ACC112 (cell line): Measurements from ENCODE around the gene CYFIP1.
A peak's percentile ranks its signal among the peaks of the same experiment; 100 is the strongest.
"Not testable (repeated sequence)": the region's sequence is repeated elsewhere in the genome, so short reads cannot be mapped to it uniquely, and the experiment has no call there.

ENCODE experiments used
- H2AFZ ChIP-seq: fragments of 200-600 bp; sonication (generic); one replicate; pipeline ENCODE4 v1.6.0; 2017; ENCODE audit warnings: antibody characterized with exemption, low read length; ENCODE audit not compliant: unreplicated experiment
- H3K27ac ChIP-seq: fragments of 200-600 bp; sonication (generic); 2 replicates; pipeline ENCODE4 v1.5.1; 2014; ENCODE audit warnings: low read depth, mild to moderate bottlenecking, antibody characterized with exemption, low read length, moderate library complexity
- H3K27me3 ChIP-seq: fragments of 200-600 bp; sonication (generic); 2 replicates; pipeline ENCODE4 v1.6.1; 2014; ENCODE audit warnings: mild to moderate bottlenecking, antibody characterized with exemption, low read length, moderate library complexity, mixed read lengths; ENCODE audit not compliant: insufficient read depth
- H3K36me3 ChIP-seq: fragments of 200-600 bp; sonication (generic); 2 replicates; pipeline ENCODE4 v1.6.1; 2016; ENCODE audit warnings: mild to moderate bottlenecking, antibody characterized with exemption, low read length, moderate library complexity, mixed read lengths; ENCODE audit not compliant: insufficient read depth
- H3K4me1 ChIP-seq: fragments of 200-600 bp; sonication (generic); one replicate; pipeline ENCODE4 v1.6.1; 2016; ENCODE audit warnings: low read length, mixed read lengths; ENCODE audit not compliant: insufficient read depth, unreplicated experiment, control insufficient read depth
- H3K4me3 ChIP-seq: fragments of 200-600 bp; sonication (generic); 2 replicates; pipeline ENCODE4 v1.5.1; 2014; ENCODE audit warnings: mild to moderate bottlenecking, low read depth, low read length
- H3K79me2 ChIP-seq: fragments of 200-600 bp; sonication (generic); one replicate; pipeline ENCODE4 v1.6.0; 2016; ENCODE audit warnings: low read length; ENCODE audit not compliant: control insufficient read depth, unreplicated experiment, insufficient read depth

The CYFIP1 gene

DNA sequence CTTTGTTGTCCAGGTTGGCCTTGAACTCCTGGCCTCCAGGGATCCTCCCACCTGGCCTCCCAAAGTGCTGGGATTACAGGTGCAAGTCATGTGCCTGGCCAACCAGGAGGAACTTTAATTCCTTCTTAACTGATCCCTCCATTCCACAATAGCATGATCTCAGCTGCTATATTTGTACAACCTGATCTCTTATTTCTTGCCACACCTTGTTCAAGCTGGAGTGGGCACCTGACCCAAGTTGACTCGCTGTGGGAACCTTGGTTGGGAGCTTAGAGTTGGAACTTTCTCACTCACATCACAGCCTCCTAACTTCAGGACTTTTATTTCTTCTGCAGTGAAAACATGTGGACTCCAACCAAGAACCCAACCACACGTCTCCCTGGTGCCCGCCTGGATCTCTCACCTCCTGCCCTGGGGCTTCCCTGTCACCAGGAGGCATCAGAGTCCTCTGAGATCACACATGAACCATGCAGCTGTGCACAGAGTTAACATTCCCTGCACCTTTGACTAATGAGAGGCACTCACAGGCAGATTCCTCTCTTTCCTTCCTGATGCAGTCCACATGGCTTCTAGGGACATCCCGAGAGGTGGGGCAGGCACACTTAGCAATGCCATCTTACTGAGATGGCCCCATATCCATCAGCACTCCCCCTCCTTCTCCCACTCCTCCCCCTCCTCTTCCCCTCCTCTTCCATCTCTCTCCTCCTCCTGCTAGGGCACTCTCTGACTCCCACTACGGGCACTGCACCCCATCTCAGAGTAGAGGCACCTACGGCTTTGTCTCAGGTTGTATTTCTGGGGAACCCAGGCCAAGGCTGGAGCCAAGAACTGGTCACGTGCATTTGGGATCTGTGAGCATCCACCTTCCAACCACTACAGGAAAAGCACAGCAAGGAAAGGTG, 9.7 kb upstream of the CYFIP1 start:
- no peaks in the 10 kb centered on the region for H3K79me2 ChIP-seq
- no peaks in the 10 kb centered on the region for H3K27me3 ChIP-seq
- no peaks in the 10 kb centered on the region for H3K4me1 ChIP-seq
- no peak overlapping the region for H2AFZ ChIP-seq
- no peak overlapping the region for H3K27ac ChIP-seq
- 0 out of 2 replicates have a peak, but pooled peaks cover 3% of the 10 kb centered on the region for H3K36me3 ChIP-seq
- no peak overlapping the region for H3K4me3 ChIP-seq

GRCh38 chr15:22988811-22989210, 8.6 kb upstream of the CYFIP1 start:
- Histone ChIP-seq H2AFZ (no peak overlapping the region), H3K4me3 (no peak overlapping the region), H3K79me2 (no peaks in the 10 kb centered on the region), H3K36me3 (no peaks in the 10 kb centered on the region), H3K27ac (no peak overlapping the region), H3K27me3 (no peaks in the 10 kb centered on the region), H3K4me1 (no peaks in the 10 kb centered on the region)

- H3K4me1 ChIP-seq, H3K27me3 ChIP-seq, H3K27ac ChIP-seq, H2AFZ ChIP-seq, H3K36me3 ChIP-seq, H3K4me3 ChIP-seq: not testable (repeated sequence)
- peaks cover 27% of the 10 kb centered on the region for H3K79me2 ChIP-seq
Observed at GRCh38 chr15:22981931-22982330, 1.8 kb upstream of the CYFIP1 start.

GRCh38 chr15:22981051-22981840, 1.1 kb upstream of the CYFIP1 start:
- Histone ChIP-seq H3K4me1 (peaks cover 6% of the 10 kb centered on the region), H2AFZ (peak overlapping the region; percentile 92), H3K27ac (no peak overlapping the region), H3K27me3 (no peaks in the 10 kb centered on the region), H3K4me3 (peak overlapping the region; percentile 100), H3K36me3 (no peaks in the 10 kb centered on the region), H3K79me2 (peaks cover 33% of the 10 kb centered on the region)

- peak overlapping the region; percentile 100 for H3K4me3 ChIP-seq
- peaks cover 6% of the 10 kb centered on the region for H3K4me1 ChIP-seq
- H2AFZ ChIP-seq, result peak overlapping the region; percentile 92
- no peaks in the 10 kb centered on the region for H3K36me3 ChIP-seq
- peak overlapping the region; percentile 59 for H3K27ac ChIP-seq
- peaks cover 48% of the 10 kb centered on the region for H3K79me2 ChIP-seq
- H3K27me3 ChIP-seq, result no peaks in the 10 kb centered on the region
Observed at GRCh38 chr15:22979238-22980188, 655 bp downstream of the CYFIP1 start.

- Histone ChIP-seq H2AFZ (no peak overlapping the region), H3K79me2 (peaks cover 54% of the 10 kb centered on the region), H3K36me3 (no peaks in the 10 kb centered on the region), H3K27me3 (no peaks in the 10 kb centered on the region), H3K27ac (no peak overlapping the region), H3K4me1 (peaks cover 6% of the 10 kb centered on the region), H3K4me3 (peak overlapping the region; percentile 100)
Observed at GRCh38 chr15:22978691-22979237, 1.4 kb downstream of the CYFIP1 start.

GRCh38 chr15:22974745-22975144, 5.4 kb downstream of the CYFIP1 start:
- Histone ChIP-seq H3K27me3 (no peaks in the 10 kb centered on the region), H3K79me2 (peaks cover 86% of the 10 kb centered on the region), H3K4me1 (peaks cover 6% of the 10 kb centered on the region)

GRCh38 chr15:22973987-22974386, 6.2 kb downstream of the CYFIP1 start:
- Histone ChIP-seq H3K27ac (no peak overlapping the region), H3K4me1 (peaks cover 6% of the 10 kb centered on the region), H3K79me2 (peaks cover 86% of the 10 kb centered on the region)

More at GRCh38 chr15:22974745-22975144, 5.4 kb downstream of the CYFIP1 start:
- Histone ChIP-seq H3K36me3 (peaks cover 8% of the 10 kb centered on the region; the same call in 1 of the 2 replicates), H3K4me3 (no peak overlapping the region), H2AFZ (no peak overlapping the region), H3K27ac (no peak overlapping the region)

GRCh38 chr15:22973286-22973685, 6.9 kb downstream of the CYFIP1 start:
- Histone ChIP-seq H3K4me1 (peaks cover 6% of the 10 kb centered on the region), H3K4me3 (no peak overlapping the region), H3K79me2 (peaks cover 85% of the 10 kb centered on the region), H3K36me3 (peaks cover 14% of the 10 kb centered on the region; the same call in 1 of the 2 replicates), H3K27ac (no peak overlapping the region), H3K27me3 (no peaks in the 10 kb centered on the region), H2AFZ (no peak overlapping the region)

More at GRCh38 chr15:22973987-22974386, 6.2 kb downstream of the CYFIP1 start:
- Histone ChIP-seq H2AFZ (no peak overlapping the region), H3K4me3 (no peak overlapping the region), H3K36me3 (peaks cover 14% of the 10 kb centered on the region; the same call in 1 of the 2 replicates), H3K27me3 (no peaks in the 10 kb centered on the region)
